Measurements from ENCODE around the gene INAFM1. TPM values are rescaled to one million over a fixed set of nuclear protein-coding genes. Genes with fewer than 3 reads are reported as not detected.

Gene INAFM1
- 5.6 TPM for total RNA-seq

DNA sequence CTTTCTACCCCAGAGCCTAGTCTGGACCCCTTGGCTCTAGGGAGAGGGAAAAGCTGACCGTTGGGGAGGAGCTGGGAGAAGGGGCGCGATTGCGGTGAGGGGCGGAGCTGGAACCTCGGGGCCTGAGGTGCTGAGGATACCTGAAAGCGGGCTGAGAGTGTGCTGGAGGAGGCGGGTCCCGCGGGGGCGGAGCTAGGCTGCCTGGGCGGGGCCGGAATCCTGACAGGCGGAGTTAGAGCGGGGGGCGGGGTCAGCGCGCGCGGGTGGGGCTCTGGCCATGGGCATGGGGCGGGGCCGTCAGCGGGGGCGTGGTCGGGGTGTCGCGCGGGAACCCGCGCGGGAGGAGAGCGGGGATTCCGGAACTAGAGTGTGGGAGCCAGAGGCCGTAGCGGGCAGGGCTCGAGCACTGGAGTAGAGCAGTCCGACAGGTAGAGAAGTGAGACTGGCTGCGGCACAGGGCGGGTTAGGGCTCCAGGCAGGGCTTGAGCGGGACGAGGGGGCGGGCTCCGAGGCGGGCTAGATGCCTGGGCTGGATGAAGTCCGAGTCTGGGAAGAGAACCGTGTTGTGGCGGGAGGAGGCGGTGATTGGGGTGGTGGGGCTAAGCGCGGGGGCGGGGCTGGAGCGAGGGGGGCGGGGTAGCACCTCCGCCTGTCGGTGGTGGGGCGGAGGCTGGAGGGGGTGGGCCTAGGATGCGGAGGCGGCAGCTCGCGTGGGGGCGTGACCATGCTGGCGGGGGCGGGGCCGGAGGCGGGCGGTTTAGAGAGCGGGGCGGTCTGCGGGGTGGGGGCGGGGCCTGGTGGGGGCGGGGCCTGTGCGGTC lies at the start of gene INAFM1:
INAFM1 (plus strand) TSS at position 815 of the 820 bp plus-strand sequence. CDS start 35 bp downstream, outside the sequence.
- peak; percentile 99 for DNase-seq (ENCODE audit: low spot score)

DNA sequence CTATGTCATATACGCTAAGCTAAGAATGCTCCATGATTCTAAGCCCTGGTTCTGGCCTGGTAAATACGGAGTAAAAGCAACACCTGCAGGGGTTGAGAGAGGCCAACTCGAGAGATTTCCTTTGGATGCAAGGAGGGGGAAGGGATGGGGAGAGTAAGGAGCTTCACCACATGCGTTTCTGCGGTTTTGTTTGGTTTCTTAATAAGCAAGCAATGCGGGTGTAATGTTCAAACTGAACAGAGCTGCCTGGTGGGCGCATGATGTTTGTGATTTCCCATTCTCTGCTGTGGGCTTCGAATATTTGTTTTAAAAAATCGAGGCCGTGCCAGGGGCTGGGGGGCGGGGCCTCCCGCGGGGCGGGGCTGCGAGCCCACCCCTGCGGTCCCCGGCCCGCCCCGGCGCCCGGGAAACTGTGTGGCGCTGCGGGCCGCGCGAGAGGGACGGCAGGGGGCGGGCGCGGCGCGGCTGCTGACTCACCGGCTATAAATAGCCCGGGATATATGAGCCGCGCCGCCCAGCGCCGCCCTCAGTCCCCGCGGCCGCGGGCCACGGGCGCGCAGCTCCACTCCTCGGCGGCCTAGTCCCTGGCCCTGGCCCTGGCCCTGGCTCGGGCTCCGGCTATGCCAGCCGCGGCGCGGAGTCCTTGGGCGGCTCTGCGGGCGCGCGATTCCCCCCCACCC lies 48.8 kb upstream of the INAFM1 start:
- DNase-seq (ENCODE audit: low spot score): peak; percentile 93
- ATAC-seq: peak; percentile 77

More for the DNA sequence above, at the start of gene INAFM1:
- peak; percentile 87 for ATAC-seq

DNA sequence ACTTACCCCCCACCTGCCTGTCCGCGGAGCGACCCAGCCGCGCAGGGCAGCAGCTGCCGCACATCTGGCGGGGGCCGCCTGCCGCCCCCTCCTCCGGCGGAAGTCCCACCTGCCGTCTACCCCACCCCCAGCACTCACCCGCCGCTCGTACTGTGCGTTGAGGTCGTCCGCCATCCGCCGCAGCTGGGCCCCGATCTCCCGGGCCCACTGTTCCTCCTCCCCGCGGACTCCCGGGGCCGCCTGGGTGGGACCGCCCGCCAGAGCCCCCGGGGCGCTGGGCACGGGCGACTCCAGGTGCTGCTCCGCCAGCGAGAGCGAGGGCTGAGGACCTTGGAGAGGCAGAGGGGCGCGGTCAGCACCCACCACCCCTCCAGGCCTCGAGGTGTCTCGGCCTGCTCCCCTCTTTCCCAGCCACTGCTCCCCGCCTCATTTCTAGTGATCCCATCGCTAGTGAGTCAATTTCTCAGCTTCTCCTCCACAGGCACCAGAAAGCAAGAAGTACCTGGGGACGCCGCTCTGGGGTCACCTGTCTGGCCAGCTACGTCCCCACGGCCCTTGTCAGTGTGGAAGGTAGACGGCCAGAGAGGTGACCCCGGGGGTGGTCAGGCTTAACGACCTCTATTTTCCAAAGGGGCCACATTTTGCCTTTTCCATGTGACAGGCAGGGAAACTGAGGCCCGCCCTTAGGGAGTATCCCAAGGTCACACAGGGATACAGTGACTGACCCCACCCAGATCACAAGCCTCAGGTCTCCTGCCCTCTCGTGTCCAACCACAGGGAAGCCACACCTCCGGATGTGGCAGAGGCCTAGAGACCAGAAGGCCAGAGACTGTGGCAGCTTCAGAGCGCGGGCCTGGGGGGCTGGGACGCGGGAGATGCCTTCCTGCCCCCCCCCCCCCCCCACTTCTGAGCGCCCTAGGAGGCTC lies 48.0 kb upstream of the INAFM1 start:
- DNase-seq (ENCODE audit: low spot score): peak; percentile 90
- peak; percentile 67 for ATAC-seq

DNA sequence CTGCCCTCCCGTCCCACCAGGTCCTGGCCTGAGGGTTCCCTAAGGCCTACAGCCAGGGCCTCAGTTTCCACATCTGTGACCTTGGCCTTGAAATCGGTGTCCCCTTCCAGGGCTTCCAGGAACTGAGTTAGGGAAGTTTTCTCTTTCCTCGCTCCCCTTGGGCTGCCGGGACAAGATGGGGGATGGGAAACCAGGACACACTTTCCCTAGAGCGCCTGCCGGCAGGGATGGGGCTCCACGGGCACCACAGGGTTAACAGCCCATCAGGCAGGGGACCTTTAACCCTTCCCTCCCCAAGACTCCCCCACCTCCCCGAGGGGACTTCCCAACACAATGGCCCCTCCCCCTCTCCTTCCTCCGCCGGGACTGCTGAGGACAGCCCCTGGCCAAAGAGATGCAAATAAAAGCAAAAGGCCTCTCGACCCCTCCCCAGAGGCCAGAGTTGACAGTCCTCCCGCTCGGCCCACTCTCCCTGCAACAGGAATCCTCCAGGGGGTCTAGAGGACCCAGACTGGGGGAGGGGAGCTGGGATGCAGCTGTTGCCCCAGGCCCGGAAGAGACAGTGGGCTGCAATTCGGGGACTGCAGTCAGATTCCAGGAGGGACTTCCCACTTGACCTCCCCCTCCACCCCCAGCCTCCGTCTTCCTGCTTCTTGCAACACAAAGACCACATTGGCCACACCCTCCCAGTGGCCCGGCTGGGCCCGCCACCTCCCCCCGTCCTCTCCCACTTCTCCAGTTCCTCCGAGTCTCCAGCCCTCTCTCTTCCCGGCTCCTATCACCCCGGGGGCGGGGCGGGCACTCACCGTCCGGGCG lies 47.1 kb upstream of the INAFM1 start:
- peak; percentile 3 for ATAC-seq

DNA sequence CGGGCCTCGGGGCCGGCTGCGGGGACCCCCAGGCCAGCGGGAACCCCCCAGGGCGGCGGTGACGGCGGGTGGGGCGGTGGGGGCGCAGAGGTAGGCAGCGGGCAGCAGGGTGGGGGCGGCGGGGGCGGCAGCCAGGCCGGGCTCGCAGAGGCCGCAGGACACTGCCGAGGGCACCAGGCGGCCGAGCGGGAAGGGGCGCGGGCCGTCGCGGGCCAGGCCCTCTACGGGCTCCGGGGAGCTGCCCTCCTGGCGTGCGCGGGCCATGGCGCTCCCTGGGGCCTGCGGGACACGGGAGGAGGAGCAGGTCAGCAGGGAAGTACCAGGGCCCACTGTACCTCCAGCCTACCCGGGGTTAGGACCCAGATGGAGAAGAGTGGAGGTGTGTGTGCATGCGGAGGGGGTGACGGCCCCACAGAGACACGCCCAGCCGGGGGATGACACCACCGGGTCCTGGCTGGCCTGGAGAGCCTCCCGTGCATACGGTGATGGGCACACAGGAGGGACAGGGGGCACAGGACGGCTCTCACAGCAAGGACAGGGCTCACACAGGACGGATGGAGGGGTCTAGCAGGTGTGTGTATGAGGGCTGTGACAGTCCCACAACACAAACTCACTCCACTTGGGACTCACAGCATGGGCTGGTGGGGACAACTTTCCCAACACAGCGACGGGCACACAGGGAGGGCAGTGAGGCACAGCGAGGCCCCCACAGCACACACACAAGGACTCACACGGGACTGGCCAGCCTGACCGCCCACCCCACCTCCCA lies 46.3 kb upstream of the INAFM1 start:
- ATAC-seq (no peak), DNase-seq (ENCODE audit: low spot score) (no peak)

More for the DNA sequence above, 47.1 kb upstream of the INAFM1 start:
- peak; percentile 78 for DNase-seq (ENCODE audit: low spot score)

DNA sequence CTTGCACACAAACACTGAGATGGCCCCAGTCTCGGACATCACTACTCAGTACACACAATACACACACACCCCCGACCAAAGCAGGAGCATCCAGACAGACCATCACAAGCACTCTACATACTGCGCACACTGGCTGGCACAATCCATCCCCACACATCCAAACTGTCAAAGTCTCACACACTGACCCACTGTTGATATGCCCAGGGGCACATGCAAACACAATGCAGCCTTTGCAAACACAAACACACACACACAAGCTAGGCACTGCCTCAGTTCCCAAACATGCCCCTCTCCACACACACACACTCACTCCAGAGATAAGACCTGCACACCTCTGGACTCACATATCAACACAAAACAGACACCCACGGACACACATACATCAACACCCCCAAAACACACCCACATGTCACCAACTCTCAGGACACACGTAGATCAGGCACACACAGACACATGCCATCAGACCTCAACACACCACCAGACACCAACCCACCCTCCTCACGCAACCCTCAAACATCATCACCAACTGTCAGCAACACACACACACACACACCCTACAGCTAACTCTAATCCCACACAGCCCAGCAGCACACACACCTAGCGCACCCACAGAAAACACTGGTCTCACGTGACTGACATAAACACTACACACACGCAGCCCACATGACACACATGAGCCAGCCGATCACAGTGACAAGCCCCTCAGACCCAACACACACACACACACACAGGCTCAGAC lies 45.6 kb upstream of the INAFM1 start:
- DNase-seq (ENCODE audit: low spot score) (no peak), ATAC-seq (no peak)

DNA sequence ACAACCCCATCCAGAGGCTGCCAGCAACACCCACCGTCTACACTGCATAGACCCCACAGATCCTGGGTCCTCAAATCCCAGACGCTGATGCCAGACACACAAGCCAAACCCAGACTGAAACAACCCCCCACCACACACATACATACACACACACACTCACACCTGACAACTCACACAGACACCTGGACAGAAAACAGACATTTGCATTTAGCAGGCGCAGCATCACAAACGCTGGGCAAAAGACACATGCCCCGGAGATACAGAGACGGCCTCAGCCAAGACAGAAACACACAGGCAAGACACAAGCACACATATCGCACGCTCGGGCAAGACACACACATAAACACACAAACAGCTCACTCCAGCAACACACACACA lies 45.0 kb upstream of the INAFM1 start:
- no peak for DNase-seq (ENCODE audit: low spot score)
- ATAC-seq: no peak

DNA sequence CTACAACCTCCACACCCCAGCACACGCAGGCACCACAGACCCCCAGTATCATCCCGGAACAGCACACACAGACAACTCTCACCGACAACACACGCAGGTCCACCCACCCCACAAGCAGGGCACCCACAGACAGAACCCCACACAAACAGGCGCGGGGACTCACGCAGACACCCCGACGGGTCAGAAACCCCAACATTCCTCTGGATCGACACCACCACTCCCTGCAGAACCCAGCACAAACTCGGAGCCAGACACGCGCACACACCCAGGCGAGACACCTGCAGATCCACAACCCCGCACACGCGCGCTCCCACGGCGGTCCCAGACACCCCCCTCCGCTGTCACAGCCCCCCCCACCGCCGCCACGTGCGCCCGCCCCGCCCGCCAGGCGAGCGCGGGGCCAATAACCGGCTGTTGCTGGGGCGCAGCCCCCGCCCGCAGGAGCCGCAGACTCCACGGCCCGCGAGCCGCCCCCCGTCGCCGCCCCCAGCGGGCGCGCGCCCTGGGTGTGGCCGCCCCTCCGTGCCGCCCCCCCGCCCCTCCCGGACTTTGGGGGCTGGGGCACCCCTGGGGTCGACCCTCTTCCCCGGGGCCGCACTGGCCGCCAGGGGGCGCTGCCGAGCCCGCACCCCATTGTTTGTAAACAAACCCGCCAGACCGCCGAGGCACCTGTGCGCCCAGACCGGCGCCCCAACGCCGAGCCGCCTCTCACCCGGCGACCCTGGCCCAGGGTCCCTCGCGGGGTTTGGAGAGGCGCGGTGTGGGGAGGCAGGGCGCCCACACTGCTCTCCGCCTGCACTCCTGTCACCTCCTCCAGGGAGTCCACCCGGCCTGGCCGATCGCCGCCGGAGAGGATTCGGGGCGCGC lies 44.4 kb upstream of the INAFM1 start:
- DNase-seq (ENCODE audit: low spot score): peak; percentile 76
- peak; percentile 13 for ATAC-seq

DNA sequence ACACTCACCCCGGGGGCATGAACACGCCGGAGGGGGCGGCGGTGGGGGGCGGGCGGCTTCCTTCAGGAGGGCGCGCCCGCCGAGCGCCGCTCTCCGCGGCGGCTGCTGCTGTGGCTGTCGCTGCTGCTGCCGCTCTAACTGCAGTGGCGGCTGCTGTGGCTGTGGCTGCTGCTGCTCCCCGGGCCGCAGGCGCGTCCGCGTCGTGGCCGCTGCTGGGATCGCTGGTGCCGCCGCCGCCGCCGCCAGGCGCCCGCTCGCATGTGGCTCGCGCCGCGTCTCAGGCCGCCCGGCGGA lies 43.8 kb upstream of the INAFM1 start, which contains the start of gene BBC3:
BBC3 (minus strand) TSS at position 279 of the 294 bp plus-strand sequence. CDS start 2,768 bp downstream, outside the sequence.
- no peak for DNase-seq (ENCODE audit: low spot score)
- no peak for ATAC-seq

DNA sequence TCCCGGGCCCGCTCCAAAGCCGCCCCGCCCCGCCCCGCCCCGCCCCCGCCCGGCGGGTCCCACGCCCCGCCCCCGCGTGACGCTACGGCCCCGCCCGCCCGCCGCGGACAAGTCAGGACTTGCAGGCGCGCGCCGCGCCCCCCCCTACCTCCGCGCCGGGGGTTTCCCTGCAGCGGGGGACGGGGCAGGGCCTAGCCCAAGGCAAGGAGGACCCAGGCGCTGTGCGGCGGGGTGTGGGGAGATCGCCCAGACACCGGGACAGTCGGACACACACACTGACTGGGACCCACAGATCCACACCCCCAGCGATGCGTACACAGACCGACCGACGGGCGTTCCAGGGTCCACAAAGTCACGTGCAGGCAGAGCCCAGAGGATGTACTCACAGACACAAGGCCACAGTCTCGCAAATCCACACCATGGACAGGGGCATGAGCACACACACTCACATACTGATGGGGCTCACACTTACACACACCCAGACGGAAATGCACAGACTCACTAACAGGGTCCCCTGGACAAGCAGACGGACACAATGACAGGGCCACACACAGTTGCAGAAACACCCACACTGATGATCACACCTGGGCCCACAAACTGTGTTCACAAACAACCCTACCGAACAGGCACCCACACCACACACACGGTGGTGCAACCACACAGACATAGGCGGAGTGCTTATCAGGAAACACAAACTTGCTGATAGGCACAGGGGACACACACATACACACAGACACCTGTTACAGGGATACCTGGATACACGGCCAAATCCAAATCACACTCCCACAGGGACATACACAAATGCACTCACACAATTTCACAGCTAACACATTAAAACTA lies 43.2 kb upstream of the INAFM1 start:
- DNase-seq (ENCODE audit: low spot score) (peak; percentile 87), ATAC-seq (peak; percentile 70)

DNA sequence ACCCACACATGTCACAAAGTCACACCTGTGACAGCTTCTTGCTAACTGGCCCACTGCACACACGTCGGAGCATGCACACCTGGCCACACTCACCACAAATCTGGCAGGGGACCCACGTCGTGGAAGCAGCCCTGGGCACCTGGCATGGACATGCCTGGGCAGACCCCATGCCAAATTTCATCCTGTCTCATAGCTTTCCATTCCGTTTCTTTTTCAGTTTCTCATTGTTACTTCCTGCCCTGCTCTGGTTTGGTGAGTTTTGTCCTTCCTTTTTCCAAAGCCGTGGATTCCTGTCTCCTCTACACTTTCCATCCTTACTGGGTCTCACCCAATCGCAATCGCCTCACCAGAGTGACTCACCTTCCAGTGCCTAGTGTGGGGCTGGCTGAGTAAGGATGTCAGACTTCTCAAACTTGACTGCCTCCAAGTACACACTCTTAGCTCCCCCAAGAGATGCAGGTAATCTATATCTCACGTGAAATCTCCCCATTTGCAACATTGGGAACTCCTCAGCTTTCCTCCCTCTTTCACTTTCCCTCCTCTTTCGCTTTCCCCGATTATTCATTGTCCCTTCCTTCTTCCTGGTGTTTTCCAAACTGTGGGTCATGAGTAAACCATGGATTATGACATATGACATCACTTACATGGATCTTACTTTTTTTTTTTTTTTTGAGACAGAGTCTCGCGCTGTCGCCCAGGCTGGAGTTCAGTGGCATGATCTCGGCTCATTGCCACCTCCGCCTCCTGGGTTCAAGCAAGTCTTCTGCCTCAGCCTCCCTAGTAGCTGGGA lies 42.1 kb upstream of the INAFM1 start:
- ATAC-seq (no peak), DNase-seq (ENCODE audit: low spot score) (no peak)

DNA sequence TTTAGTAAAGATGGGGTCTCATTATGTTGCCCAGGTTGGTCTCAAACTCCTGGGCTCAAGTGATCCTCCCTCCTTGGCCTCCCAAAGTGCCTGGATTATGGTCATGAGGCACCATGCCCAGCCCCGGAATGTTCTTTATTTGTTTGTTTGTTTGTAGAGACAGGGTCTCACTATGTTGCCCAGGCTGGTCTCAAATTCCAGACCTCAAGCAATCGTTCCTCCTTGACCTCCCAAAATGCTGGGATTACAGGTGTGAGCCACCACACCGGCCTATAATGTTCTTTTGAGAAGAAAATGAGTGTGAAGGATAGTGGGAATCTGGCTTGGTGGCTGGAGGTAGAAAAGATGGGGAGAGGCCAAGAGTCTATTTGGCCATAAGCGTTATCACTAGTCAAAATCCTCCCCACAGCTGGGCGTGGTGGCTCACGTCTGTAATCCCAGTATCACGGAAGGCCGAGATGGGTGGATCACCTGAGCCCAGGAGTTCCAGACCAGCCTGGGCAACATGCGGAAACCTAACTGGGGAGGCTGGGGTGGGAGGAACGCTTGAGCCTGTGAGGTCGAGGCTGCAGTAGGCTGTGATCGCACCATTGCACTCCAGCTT lies 38.5 kb upstream of the INAFM1 start:
- DNase-seq (ENCODE audit: low spot score) (no peak), ATAC-seq (no peak)

DNA sequence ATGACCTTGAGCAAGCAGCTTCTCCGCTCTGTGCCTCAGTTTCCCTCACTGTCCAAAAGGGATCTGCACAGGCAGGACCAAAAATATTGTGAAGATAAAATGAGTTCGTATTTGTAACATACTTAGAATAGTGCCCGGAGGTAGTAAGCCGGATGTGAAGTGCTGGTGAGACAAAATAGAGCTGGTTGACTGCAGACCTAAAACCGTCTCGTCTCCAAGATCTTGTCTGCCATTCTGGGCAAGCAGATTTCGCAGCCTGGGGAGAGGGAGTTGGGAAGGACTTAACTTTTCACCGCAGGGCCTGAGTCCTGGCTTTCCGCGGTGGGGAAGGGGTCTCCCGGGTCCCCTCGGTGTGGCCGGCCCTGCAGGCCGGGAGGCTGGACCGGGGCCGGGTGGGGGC lies 35.5 kb upstream of the INAFM1 start:
- DNase-seq (ENCODE audit: low spot score) (no peak), ATAC-seq (no peak)

DNA sequence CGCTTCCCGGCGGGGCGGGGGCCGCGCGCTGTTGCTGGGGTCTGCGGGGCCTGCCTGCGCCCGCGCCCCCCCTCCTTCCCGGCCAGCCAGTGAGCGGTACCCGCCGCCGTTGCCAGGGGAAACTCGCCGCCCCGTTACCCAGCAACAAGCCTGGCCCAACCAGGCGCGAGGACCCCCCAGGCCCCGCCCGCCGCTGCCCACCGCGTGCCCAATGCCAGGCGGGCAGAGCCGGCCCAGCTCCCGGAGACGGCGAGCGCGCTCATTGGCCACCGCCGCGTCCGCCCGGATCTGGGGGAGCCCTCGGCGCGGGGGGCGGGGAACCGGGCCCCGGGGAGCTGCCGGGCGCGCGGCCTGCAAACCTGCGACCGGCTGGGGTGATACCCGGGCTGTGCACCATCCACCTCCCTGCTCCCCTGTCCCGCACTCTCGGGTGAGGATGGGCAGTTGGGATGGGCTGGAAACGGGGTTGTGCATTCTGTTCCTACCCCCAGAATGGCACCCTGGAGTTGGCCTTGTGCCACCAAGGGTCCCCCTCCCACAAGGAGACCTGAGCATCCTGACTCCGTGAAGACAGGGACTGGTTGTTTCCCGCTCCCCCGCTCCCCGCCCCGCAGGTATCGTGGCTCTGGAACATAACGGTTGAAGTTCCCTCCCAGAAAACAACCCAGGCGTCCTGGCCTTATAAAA lies 34.9 kb upstream of the INAFM1 start:
- no peak for DNase-seq (ENCODE audit: low spot score)

DNA sequence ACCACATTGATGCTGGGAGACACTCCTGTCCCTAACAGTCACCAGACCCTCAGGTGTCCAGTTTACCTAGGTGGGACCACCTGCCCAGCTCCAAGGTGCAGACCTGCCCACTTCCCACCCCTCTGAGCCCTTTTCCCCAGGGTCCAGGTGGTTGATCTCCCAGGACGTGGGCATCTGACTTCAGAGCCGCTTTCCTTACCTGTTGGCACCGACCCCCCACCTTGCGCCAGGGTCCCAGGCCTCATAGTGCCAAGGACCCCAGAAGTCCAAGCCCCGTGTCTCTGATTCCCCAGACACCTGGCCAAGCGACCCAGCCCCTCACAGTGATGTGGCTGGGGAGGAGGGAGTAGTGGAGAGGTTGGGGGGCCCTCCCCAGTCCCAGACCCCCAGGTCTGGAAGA lies 34.1 kb upstream of the INAFM1 start:
- ATAC-seq: no peak
- no peak for DNase-seq (ENCODE audit: low spot score)

More for the DNA sequence above, 34.9 kb upstream of the INAFM1 start:
- no peak for ATAC-seq

All from left lobe of liver (tissue), 2 donors.